Measurements from ENCODE around the gene ZFYVE1. TPM values are rescaled to one million over a fixed set of nuclear protein-coding genes. Genes with fewer than 3 reads are reported as not detected.
A peak's percentile ranks its signal among the peaks of the same experiment; 100 is the strongest.

ZFYVE1 gene
- polyA plus RNA-seq, 2 of the 4 experiments (the other 2 are of a cell fraction): 7.4 to 9.4 TPM

- peak; percentile 16 to 29; a peak in 2 of 5 replicates for TF ChIP-seq RAD21 (conservative IDR thresholded peaks at IDR 0.05 in 1 of 2, IDR thresholded peaks at IDR 0.05 in 1 of 2)
- TF ChIP-seq PBX3 (IDR thresholded peaks at IDR 0.05): 0 out of 2 replicates have a peak, but pooled peaks have one; percentile 41
- TF ChIP-seq TFCP2L1 (CRISPR knock-in tag; IDR thresholded peaks at IDR 0.05): 0 out of 2 replicates have a peak, but pooled peaks have one; percentile 33
- TF ChIP-seq PHF8 (IDR thresholded peaks at IDR 0.05; ENCODE audit: borderline replicate concordance, low read depth): peak; percentile 90
- peak; percentile 97 for TF ChIP-seq POLR2A (IDR thresholded peaks at IDR 0.05; ENCODE audit: low read length)
- TF ChIP-seq USF2 (IDR thresholded peaks at IDR 0.05): no peak
- TF ChIP-seq RARB (CRISPR knock-in tag; IDR thresholded peaks at IDR 0.05): no peak
- no peak; the same call in 1 of the 2 replicates for TF ChIP-seq HMGXB4 (CRISPR knock-in tag; IDR thresholded peaks at IDR 0.05; ENCODE audit: borderline replicate concordance)
- TF ChIP-seq KDM1A (IDR thresholded peaks at IDR 0.05; ENCODE audit: low read depth): no peak
- peak; percentile 72 for TF ChIP-seq MYC (IDR thresholded peaks at IDR 0.05; ENCODE audit: borderline replicate concordance, low read length)
- TF ChIP-seq BCL3 (IDR thresholded peaks at IDR 0.05): peak; percentile 95
These were observed 31.5 kb upstream of the ZFYVE1 start, which contains the start of gene RBM25 (continued) for GRCh38 chr14:73058224-73058921.

- H3K27ac ChIP-seq: peak overlapping the region; percentile 88 to 91
- DNase-seq (ENCODE audit: low read depth in 1 of 2, low spot score in 1 of 2) (no peak), ATAC-seq (peak; percentile 1 to 6; a peak in 3 of 6 replicates), FAIRE-seq (no peak)
- 2% methylated on average over 8 of the region's 8 CpGs for WGBS (ENCODE audit: missing lambda C conversion rate)
- ChIA-PET CTCF (interaction anchor here (1.6 kb wide), 1 partner anchor 116 kb away, joined by 4 read pairs; no protein-coding TSS in a partner anchor), POLR2A (interaction anchor here (0.6 to 2.3 kb wide), 16 partner anchors 8 to 702 kb away, joined by 3 to 38 read pairs (median 4); partner anchors contain the start of genes PSEN1 and ZFYVE1)
- peak overlapping the region; percentile 75 for H3K4me3 ChIP-seq
- peak overlapping the region; percentile 90 for H3K4me2 ChIP-seq
- no peak for TF ChIP-seq EHMT2 (IDR thresholded peaks at IDR 0.05; ENCODE audit: low read depth)
- TF ChIP-seq TP53 (CRISPR knock-in tag; IDR thresholded peaks at IDR 0.05): no peak
- no peak for TF ChIP-seq RNF2 (IDR thresholded peaks at IDR 0.05; ENCODE audit: borderline replicate concordance, low read depth)
- no peak for TF ChIP-seq ESRRA (IDR thresholded peaks at IDR 0.05; ENCODE audit: borderline replicate concordance, low read length)
- no peak for TF ChIP-seq NR3C1 (IDR thresholded peaks at IDR 0.05)
- TF ChIP-seq E2F6 (IDR thresholded peaks at IDR 0.05; ENCODE audit: borderline replicate concordance, low read depth): no peak
- no peak for TF ChIP-seq BCL3 (IDR thresholded peaks at IDR 0.05)
- no peak for TF ChIP-seq KDM5A (IDR thresholded peaks at IDR 0.05)
- no peak for TF ChIP-seq JUN (IDR thresholded peaks at IDR 0.05)
- no peak for TF ChIP-seq SMC3 (IDR thresholded peaks at IDR 0.05)
- H3K9me3 ChIP-seq: no peaks in the 10 kb centered on the region
- peaks cover 20% of the 10 kb centered on the region; the same call in 2 of the 3 replicates for H3K4me1 ChIP-seq
These were observed 31.0 kb upstream of the ZFYVE1 start for GRCh38 chr14:73057944-73058223.

Data from A549 (cell line).